Breast epithelium (tissue), 3 donors: ENCODE measurements around the gene KLRC2.
"Not testable (repeated sequence)": the region's sequence is repeated elsewhere in the genome, so short reads cannot be mapped to it uniquely, and the experiment has no call there.

Experiments used
- POLR2A ChIP-seq: fragments of 450-650 bp; IDR thresholded peaks from one replicate; pipeline ENCODE4 v1.6.1; 2016; ENCODE audit warnings: antibody characterized with exemption, mild to moderate bottlenecking, moderate library complexity
- TF ChIP-seq, protein P1 (sequence below), 3 donors: fragments of 450-650 bp; IDR thresholded peaks; one replicate each; pipeline ENCODE4 v1.5.1; 2016 to 2017; ENCODE audit warnings: antibody characterized with exemption in 3 of 3, mild to moderate bottlenecking in 3 of 3, moderate library complexity in 3 of 3

DNA sequence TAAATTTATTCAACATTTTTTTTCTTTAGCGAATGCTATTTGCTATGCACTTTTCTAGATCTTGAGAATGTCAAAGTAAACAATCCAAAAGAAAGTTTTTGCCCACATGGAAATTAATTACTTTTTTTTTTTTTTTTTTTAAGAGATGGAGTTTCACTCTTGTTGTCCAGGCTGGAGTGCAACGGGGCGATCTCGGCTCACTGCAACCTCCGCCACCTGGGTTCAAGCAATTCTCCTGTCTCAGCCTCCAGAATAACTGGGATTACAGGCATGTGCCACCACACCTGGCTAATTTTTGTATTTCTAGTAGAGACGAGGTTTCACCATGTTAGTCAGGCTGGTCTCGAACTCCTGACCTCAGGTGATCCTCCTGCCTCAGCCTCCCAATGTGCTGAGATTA is 44.8 kb downstream of the KLRC2 start:
- TF ChIP-seq, protein P1, sequence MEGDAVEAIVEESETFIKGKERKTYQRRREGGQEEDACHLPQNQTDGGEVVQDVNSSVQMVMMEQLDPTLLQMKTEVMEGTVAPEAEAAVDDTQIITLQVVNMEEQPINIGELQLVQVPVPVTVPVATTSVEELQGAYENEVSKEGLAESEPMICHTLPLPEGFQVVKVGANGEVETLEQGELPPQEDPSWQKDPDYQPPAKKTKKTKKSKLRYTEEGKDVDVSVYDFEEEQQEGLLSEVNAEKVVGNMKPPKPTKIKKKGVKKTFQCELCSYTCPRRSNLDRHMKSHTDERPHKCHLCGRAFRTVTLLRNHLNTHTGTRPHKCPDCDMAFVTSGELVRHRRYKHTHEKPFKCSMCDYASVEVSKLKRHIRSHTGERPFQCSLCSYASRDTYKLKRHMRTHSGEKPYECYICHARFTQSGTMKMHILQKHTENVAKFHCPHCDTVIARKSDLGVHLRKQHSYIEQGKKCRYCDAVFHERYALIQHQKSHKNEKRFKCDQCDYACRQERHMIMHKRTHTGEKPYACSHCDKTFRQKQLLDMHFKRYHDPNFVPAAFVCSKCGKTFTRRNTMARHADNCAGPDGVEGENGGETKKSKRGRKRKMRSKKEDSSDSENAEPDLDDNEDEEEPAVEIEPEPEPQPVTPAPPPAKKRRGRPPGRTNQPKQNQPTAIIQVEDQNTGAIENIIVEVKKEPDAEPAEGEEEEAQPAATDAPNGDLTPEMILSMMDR (IDR thresholded peaks at IDR 0.05), result not testable (repeated sequence)
- TF ChIP-seq POLR2A, result not testable (repeated sequence)
